ENCODE results near the gene IL11.

The IL11 gene

DNA sequence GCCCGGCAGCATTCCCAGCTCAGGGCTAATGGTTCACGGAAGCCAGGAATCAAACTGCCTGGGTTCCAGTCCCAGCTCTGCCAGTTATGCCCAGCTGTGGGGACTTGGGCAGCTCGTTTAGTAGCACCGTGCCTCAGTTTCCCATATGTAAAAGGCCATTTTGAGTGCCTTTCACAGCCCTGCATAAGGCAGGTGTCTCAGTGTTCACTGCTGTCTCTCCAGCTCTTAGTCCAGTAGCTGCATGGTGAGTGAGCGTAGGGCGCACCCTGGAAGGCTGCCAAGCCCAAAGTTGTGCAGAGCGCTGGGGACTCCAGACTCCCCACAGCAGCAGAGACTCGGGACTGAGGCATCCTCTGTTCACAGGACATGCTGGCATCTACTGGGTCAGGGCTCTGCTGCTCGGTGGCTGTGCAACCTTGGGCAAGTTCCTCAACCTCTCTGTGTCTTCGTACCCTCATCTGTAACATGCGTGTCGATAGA is 21.0 kb upstream of the IL11 start:
- DNase-seq (ENCODE audit: low read depth in 3 of 3), result no peak

DNA sequence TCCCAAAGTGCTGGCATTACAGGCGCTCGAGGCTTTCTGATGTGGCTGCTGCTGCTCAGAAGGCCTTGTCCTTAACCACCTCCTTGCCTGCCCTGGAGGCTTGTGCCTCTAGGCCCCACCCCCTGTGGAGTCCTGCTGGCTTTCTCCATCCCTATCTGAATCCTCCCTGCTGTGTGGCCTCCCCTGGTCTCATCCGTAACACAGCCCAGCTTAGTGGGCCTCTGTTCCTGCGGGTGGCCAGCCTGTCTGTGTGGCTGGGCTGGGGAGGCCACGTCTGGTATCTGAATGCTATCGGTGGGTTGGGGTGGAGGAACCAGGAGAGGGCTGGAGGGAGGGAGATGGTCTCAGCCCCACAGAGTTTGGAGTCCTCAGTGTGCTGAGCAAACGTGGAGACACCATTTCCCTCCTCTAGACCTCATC is 20.2 kb upstream of the IL11 start:
- DNase-seq (ENCODE audit: low read depth in 3 of 3), result no peak

DNA sequence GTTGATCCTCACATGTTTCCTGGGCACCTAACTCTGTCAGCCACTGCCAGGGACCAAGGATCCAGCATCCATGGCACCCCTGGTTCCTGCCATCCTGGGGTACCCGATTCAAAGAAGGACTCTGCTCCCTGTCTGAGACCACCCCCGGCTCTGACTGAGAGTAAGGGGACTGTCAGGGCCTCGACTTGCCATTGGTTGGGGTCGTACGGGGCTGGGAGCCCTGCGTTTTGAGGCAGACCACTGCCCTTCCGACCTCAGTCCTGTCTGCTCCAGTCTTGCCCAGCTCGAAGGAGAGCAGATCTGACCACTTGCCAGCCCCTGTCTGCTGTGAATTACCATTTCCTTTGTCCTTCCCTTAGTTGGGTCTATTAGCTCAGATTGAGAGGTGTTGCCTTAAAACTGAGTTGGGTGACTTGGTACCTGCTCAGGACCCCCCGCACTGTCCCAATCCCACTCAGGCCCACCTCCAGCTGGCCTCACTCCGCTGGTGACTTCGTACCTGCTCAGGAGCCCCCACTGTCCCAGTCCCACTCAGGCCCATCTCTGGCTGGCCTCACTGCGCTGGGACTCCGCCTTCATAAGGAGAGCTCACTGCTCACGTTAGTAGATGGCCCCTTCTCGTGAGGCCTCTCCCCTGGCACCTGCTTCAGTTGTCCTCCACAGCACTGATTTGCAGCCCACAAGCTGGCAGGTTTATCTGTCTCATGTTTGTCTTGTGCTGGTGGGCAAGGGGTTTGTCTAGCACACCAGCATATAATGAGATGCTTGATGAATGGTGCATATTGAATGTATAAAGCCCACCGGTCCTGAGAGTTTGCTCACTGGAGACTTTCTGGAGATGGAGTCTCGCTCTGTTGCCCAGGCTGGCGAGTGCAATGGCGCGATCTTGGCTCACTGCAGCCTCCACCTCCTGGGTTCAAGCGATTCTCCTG is 19.4 kb upstream of the IL11 start:
- no peak for DNase-seq (ENCODE audit: low read depth in 3 of 3)

DNA sequence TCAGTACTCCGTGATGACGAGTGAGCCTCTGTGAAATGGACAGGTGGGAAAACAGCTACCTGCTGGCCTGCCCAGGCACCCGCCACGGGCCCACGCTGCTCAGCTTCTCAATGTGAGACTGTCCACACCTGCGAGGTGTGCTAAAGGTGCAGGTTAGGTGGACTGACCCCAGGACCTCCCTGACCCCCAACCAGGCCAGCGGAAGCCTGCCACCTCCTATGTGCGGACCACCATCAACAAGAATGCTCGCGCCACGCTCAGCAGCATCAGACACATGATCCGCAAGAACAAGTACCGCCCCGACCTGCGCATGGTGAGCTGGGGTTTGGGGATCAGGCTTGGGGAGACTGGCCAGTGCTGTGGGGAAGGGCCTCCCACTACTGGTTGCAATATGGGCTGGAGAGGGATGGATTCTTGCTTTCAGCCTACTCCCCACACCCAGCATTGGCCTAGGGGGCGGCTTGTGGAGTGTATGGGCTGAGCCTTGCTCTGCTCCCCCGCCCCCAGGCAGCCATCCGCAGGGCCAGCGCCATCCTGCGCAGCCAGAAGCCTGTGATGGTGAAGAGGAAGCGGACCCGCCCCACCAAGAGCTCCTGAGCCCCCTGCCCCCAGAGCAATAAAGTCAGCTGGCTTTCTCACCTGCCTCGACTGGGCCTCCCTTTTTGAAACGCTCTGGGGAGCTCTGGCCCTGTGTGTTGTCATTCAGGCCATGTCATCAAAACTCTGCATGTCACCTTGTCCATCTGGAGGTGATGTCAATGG is 17.7 kb upstream of the IL11 start:
- no peak for DNase-seq (ENCODE audit: low read depth in 3 of 3)

DNA sequence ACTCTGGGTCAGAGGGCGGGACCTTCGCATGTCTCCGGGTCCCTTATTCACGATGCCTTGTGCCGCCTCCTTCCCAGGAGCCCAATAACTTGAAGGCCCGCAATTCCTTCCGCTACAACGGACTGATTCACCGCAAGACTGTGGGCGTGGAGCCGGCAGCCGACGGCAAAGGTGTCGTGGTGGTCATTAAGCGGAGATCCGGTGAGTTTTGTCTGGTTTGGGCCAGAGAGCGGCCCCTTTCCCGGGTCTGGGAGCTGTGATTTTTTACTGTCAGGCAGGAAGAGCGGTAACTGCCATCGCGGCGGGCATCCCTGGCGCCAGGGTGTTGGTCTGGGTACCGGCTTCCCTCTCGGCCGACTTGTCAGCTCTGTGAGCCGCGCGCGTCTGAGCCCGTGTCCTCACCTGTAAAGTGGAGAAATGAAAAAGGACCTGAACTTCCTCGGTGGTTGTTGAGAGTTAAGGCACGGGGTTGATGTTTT is 16.3 kb upstream of the IL11 start:
- DNase-seq (ENCODE audit: low read depth in 3 of 3), result no peak

DNA sequence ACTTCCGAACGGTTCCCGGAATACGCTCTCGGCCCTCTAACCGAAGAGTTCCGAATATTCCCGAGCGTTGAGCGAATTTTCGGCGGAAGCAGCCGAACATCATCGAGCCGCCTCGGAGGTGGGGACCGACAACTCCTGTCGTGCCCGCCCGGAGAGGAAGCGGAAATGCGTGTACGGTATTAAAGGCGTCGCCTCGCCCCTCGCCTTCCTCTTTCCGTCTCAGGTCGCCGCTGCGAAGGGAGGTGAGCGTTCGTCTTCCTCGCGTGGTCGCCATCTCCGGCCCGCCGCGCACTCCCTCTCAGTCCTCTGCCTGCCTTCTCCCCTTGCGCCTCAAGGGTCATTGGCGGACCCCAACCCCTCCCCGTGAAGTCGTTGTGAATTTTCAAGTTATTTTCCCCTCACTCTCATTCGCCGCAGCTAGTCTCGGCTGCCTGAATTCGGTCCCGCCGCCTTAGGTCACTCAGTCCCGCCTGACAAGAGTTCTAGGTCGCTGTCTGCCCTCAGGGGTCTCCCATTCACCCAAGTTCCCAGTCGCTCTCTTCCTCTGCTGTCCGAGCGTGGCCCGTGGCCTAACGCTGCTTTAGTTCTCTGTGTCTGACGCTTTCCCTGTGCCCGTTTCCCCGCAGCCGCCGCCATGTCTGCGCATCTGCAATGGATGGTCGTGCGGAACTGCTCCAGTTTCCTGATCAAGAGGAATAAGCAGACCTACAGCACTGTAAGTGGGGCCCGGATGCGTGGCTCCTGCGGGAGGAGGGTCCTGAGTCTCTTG is 15.6 kb upstream of the IL11 start, which contains the start of gene RPL28:
Gene RPL28, plus strand, starts transcription at position 209 of the 769 bp plus-strand sequence. Its CDS starts 426 bp downstream, at position 635.
- DNase-seq (ENCODE audit: low read depth in 3 of 3), result peak; percentile 95 to 97 (median 96)

DNA sequence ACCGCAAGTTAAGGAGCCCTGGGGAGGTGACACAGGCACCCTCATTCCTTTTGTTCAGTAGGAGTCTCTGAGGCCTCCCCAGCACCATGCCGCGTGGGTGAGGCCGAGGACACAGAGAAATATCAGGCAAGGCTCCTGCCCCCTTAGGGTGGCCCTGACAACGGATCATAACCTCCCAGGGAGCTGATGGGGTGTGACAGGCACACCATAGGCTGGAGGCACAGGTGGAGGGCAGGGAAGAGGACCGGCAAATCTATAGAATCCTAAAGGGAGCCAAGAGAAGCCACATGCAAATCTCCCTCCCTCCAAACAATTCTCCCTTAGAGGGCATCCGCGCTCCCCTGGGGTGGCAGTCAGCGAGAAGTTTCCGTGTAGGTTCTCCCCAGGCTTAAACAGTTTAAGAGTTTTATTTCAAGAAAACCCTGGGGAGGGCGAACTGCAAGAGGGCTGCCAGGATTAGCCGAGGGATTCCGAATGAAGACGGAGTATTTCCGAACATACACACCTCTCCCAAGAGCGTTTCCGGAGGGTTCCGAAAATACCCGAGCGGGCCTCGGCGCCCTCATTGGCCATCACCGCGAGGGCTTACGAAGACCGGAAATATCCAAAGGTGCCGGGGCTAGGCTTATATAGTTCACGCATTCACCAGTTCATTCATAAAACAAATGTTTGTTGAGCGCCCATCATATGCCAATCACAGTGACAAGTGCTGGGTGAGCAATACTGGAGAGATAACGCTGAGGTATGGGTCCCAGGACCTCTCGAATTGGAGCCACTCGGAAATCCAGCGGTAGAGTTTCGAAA is 14.9 kb upstream of the IL11 start:
- peak; percentile 90 to 98 (median 91) for DNase-seq (ENCODE audit: low read depth in 3 of 3)

DNA sequence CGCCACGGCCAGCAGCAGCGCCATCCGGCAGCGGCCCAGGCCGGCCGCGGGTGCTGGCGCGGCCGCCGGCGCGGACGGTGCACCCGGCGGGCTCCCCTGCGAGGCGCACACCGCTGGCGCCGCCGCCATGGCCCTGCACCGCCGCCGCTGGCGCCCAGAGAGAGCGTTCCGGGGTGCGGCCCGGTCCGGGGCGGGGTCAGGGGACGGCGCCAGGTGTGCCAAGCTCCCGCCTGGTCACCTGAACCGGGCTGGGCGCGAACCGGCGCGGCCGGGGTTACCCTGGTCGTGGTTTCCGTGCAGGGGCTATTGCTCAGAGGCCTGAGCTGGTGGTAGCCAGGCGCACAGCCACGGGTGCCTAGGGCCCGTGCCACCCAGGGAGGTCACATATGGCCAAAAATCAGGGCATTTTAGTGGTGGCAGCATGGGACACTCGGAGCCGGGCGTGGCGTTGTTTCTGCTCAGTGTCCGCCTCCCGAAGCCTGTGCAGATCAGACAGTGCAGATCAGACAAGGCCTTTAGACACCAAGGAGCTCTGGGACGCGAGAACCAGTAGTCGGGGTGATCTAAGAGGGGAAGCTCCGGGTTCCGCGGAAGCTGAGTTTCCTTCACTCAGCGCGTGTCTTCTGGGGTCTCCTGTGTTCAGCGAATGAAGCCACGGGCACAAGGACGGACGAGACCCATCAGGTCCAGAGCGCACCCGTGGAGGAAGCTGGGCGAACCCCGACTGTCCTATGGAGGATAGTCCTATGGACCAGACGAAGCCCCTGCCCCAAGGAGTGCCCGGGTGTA is 14.1 kb upstream of the IL11 start, which contains the start of gene TMEM238:
Gene TMEM238, minus strand, starts transcription at position 162 of the 789 bp plus-strand sequence. Its CDS starts 33 bp downstream, at position 129.
- DNase-seq (ENCODE audit: low read depth in 3 of 3), result peak in 1 of 3 donors; percentile 28

DNA sequence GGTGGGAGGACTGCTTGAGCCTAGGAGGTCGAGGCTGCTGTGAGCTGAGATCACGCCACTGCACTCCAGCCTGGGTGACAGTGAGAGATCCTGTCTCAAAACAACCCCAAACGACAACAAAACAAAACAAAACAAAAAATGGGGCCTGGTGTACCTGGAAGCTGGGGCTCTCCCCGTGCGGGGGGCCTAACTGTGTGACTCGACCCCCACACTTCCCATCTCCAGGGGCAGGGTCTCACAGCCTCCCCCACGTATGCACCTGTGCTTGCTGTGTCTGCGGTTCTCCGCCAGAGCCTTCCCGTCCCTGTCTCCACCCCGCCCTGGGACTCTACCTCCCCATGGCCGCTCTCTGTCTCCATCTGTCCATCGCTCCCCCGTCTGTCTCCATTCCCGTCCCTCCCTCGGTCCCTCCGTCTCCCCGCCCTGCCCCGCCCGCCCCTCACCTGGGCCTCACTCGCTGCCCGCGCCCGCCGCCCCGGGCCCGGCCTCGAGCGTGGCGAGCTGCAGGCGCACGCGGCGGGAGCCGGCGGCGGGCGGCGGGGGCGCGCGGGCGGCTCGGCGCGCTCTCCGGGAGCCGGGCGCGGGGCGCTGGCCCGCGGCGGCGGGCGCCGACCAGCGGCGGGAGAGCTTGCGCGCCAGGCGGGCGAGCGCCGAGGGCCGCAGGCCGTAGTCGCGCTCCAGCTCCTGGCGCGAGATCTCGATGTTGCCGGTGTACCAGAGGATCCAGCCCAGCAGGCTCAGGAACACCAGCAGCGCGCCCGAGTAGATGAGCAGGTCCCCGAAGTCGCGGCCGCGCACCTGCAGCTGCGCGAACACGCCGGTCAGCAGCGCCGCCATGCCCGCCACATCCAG is 13.2 kb upstream of the IL11 start:
- peak in 2 of 3 donors; percentile 44 to 56 for DNase-seq (ENCODE audit: low read depth in 3 of 3)

DNA sequence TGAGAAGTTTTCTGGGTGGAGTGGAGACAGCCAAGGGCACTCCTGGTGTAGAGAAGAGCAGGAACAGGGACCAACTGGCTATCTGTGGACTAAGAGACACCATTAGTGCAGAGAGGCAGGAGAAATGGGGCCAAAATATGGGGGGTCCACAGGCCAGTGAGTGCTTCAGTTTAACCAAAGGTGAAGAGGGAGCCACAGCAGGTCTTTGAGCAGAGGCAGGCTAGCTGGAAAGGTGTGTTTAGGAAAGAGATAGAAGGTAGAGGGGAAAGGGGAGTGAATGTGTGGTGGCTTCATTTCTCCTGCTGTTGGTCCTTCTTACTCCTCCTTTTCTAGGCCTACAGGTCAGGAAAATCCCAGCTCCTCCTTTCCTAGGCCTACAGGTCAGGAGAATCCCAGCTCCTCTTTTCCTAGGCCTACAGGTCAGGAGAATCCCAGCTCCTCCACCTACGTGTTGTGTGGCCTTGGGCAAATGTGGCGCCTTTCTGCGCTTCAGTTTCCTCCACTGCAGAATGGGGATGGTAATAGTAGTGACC is 12.3 kb upstream of the IL11 start:
- DNase-seq (ENCODE audit: low read depth in 3 of 3), result no peak

DNA sequence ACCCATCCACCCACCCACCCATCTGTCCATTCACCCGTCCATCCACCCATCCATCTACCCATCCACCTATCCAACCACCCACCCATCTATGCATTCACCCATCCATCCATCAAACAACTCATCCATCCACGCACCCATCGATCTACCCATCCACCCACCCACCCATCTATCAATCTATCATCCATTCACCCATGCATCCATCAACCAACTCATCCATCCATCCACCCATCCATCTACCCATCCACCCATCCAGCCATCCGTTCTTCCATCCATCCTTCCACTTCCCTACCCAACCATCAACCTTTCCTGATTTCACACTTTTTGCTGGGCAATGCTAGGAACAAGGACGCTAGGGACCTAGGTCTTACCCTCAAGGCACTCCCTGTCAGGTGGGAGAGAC is 11.8 kb upstream of the IL11 start:
- DNase-seq (ENCODE audit: low read depth in 3 of 3), result no peak

DNA sequence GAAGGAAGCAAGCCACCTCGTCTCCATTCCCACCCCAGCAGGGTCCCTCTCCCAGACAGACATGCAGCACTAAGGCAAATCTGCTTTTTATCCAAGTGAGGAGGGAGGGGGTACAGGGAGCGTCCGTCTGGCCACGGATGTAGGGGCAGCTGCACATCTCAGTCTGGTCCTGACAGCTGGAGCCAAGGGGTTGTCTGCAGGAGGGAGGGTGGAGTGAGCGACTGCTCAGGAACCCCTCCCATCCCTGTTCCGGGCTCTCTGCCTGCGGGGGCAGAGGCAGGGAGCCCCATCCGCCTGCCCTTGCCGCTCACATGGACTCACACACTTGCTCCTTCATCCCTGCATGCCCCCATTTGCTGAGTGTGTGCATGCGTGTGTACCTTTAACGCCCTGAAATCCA is 8.9 kb upstream of the IL11 start:
- DNase-seq (ENCODE audit: low read depth in 3 of 3), result no peak

DNA sequence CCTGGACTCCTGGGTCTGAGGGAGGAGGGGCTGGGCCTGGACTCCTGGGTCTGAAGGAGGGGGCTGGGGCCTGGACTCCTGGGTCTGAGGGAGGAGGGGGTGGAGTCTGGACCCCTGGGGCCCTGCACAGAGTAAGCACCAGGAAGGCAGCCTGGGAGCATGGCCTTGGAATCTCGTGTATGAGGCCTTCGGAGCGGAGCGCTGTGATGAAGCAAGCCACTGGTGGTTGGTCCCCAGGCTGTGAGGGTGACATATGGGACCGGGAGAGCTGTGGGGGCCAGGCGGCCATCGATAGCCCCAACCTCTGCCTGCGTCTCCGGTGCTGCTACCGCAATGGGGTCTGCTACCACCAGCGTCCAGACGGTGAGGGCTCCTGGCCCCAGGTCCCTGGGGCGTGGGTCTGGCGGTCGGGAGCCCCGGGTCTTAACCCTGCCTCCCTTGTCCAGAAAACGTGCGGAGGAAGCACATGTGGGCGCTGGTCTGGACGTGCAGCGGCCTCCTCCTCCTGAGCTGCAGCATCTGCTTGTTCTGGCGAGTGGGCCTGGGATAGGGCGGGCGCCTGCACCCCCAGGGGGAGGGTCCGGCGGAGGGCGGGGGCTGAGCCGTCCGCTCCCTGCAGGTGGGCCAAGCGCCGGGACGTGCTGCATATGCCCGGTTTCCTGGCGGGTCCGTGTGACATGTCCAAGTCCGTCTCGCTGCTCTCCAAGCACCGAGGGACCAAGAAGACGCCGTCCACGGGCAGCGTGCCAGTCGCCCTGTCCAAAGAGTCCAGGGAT is 7.3 kb upstream of the IL11 start:
- no peak for DNase-seq (ENCODE audit: low read depth in 3 of 3)

DNA sequence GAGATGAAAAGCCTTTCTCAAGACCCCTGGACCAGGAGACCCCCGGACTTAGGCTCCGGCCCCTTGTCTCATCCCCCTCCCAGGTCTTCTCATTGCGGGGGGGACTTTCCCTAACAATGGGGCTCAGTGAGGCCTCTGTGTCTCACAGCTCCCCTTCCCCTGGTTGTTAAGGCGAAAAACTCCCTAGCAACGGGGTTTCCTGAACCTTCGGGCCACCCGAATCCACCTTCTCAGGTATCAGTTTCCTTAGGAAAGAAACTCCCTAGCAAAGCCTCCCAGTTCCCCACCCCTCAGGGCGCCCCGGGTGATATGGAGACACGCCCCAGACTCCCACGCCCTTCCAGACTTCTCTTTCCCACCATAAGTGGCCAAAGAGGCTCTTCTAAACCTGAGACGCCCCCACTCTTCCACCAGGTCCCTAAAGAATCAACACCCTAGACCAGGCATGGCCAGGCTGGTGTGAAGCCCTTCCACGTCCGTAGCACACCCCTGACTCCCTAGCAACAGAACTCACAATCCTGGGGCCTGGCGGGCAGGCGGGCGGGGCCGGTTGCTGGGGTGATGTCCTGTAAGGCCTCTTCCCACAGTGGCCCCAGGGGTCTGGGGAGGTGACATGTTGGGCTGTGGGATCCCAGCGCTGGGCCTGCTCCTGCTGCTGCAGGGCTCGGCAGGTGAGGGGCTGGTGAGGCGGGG is 6.1 kb upstream of the IL11 start, which contains the start of gene TMEM190:
Gene TMEM190, plus strand, starts transcription at position 586 of the 693 bp plus-strand sequence. Its CDS starts 28 bp downstream, at position 614.
- no peak for DNase-seq (ENCODE audit: low read depth in 3 of 3)

DNA sequence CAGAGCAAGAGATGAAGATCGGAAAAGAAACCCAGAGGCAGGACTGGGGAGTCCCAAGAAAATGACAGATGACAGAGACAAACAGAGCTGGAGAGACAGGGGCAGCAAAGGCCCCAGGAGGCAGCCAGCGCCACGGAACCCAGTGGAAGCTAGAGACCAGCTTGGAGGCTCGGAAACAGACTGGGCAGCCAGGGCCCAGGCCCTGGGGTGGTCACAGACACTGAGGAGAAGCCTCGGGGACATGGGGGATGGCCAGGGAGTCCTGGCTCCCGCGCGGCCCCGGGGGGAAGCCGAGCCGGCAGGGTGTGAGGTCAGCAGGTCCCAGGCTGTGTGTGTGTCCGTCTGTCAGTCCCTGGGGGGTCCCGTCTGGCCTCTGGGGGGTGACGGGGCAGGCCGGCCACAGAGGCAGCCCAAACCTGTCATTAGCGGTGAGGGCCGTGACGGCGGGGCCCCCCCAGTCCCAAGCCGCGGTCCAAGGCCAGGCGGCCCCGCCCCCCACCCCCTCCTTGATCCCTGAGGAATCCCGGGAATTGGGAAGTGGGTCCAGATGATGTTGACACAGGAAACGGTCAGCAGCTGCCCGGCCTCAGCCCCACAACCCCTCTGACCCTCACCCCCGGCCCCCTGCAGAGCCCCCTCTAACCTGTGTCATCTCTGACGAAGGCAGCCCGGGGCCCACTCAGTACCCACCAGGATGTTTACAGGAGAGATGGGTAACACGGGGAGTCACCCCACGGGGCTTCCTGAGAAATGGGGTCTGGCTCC is 3.9 kb upstream of the IL11 start:
- DNase-seq (ENCODE audit: low read depth in 3 of 3), result no peak

DNA sequence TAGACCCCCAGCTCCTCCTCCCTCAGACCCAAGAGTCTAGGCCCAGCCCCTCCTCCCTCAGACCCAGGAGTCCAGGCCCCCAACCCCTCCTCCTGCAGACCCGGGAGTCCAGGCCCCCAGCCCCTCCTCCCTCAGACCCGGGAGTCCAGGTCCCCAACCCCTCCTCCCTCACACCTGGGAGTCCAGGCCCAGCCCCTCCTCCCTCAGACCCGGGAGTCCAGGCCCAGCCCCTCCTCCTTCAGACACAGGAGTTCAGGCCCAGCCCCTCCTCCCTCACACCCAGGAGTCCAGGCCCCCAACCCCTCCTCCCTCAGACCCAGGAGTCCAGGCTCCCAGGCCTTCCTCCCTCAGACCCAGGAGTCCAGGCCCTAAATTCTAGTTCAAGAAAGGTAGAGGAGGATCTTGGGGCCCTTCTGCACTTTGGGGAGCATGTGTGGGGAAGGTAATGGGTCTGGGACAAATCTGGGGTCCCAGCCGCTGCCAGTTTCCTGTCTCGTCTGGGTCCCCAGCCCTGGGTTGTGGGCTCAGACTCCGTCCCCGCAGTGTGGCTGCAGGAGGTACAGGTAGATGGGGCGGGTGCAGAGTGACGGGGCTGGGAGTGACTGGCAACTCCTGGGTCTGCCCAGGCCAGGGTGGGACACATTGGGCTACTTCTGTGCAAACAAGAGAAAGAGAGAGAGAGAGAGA is 3.2 kb upstream of the IL11 start:
- no peak for DNase-seq (ENCODE audit: low read depth in 3 of 3)

All from stimulated activated CD4-positive, alpha-beta T cell treated with anti-CD3 and anti-CD28 coated beads, TNF-alpha, amount 100 ng/mL, for 48 hours (primary cell).